HepG2 (cell line): ENCODE measurements around the gene AUNIP. TPM values are rescaled to one million over a fixed set of nuclear protein-coding genes. Genes with fewer than 3 reads are reported as not detected.
A peak's percentile ranks its signal among the peaks of the same experiment; 100 is the strongest.

Experiments
- CHD2 ChIP-seq: IDR thresholded peaks from 2 replicates; pipeline ENCODE4 v1.6.1; 2011; ENCODE audit warnings: low read depth, low read length, improper control_type of control experiment
- HNRNPUL1 ChIP-seq: fragments of 200-400 bp; formaldehyde crosslinking; IDR thresholded peaks from 2 replicates; pipeline ENCODE4 v1.6.1; 2017; ENCODE audit warnings: low read depth, mild to moderate bottlenecking, low read length, moderate library complexity
- HOXA7 ChIP-seq: sonication (generic); formaldehyde crosslinking; IDR thresholded peaks from 2 replicates; pipeline ENCODE4 v1.8.1; 2022; ENCODE audit warnings: mild to moderate bottlenecking, missing genetic modification reagents, moderate library complexity
- MIER2 ChIP-seq: IDR thresholded peaks from 2 replicates; pipeline ENCODE4 v1.6.1; 2016; ENCODE audit warnings: missing biosample characterization, missing genetic modification reagents
- NCOA1 ChIP-seq: sonication (generic); formaldehyde crosslinking; IDR thresholded peaks from 2 replicates; pipeline ENCODE4 v1.9.0; 2021; ENCODE audit warnings: missing genetic modification reagents
- PRPF4 ChIP-seq: fragments of 200-400 bp; formaldehyde crosslinking; IDR thresholded peaks from 2 replicates; pipeline ENCODE4 v1.6.1; 2016; ENCODE audit warnings: low read length, low read depth; ENCODE audit not compliant: poor library complexity, severe bottlenecking
- RFX5 ChIP-seq: IDR thresholded peaks from 2 replicates; pipeline ENCODE4 v1.6.1; 2011; ENCODE audit warnings: low read depth, low read length, improper control_type of control experiment
- SATB2 ChIP-seq: sonication (generic); formaldehyde crosslinking; IDR thresholded peaks from 2 replicates; pipeline ENCODE4 v1.5.0; 2020; ENCODE audit warnings: missing genetic modification reagents
- ZKSCAN8 ChIP-seq: IDR thresholded peaks from 2 replicates; pipeline ENCODE4 v1.6.1; 2016; ENCODE audit warnings: borderline replicate concordance, missing genetic modification reagents, missing compliant biosample characterization
- ZNF274 ChIP-seq: sonication (generic); formaldehyde crosslinking; IDR thresholded peaks from 2 replicates; pipeline ENCODE4 v1.5.1; 2020; ENCODE audit warnings: mild to moderate bottlenecking, missing genetic modification reagents
- ZNF430 ChIP-seq: sonication (generic); formaldehyde crosslinking; IDR thresholded peaks from 2 replicates; pipeline ENCODE4 v1.9.0; 2021; ENCODE audit warnings: mild to moderate bottlenecking, missing genetic modification reagents
- ZSCAN29 ChIP-seq: sonication (generic); formaldehyde crosslinking; conservative IDR thresholded peaks from 2 replicates; pipeline ENCODE4 v1.4.0; 2020; ENCODE audit warnings: mild to moderate bottlenecking, missing genetic modification reagents
- polyA plus RNA-seq, 8 experiments: library from polyadenylated mRNA; depleted of rRNA in 3 of 8; stranded (reverse) in 7 of 8; unstranded in 1 of 8; fragments of >200 nt; fragmentation: Illumina TruSeq in 4 of 8; extraction: Trizol in 4 of 8; gene quantifications; 2 replicates each; pipeline versions ENCODE4 v1.2.1 to v1.2.3, GENCODE V29; 2011 to 2016; ENCODE audit warnings: low read depth in 4 of 8, missing spikeins in 1 of 8, mixed read lengths in 1 of 8; ENCODE audit not compliant: insufficient read depth in 1 of 8
- total RNA-seq, 5 experiments: library from RNA; depleted of rRNA; stranded (reverse); fragments of >200 nt; fragmentation: Illumina TruSeq; extraction: Trizol; gene quantifications; 2 replicates each; pipeline ENCODE4 v1.2.3, GENCODE V29; 2016; ENCODE audit warnings: low read depth in 1 of 5
- TF ChIP-seq, protein P1 (sequence below): IDR thresholded peaks from 2 replicates; pipeline ENCODE4 v1.6.1; 2012; ENCODE audit warnings: low read length, improper control_type of control experiment
- TF ChIP-seq, protein P2 (sequence below): sonication (generic); formaldehyde crosslinking; IDR thresholded peaks from 2 replicates; pipeline ENCODE4 v1.5.1; 2020; ENCODE audit warnings: missing genetic modification reagents, mild to moderate bottlenecking, borderline replicate concordance
- TF ChIP-seq, protein P3 (sequence below): sonication (generic); formaldehyde crosslinking; IDR thresholded peaks from 2 replicates; pipeline ENCODE4 v1.4.0; 2020; ENCODE audit warnings: mild to moderate bottlenecking, missing genetic modification reagents
- TF ChIP-seq, protein P4 (sequence below): sonication (generic); formaldehyde crosslinking; conservative IDR thresholded peaks from 2 replicates; pipeline ENCODE4 v1.4.0; 2020; ENCODE audit warnings: mild to moderate bottlenecking, missing genetic modification reagents, moderate library complexity
- TF ChIP-seq, protein P5 (sequence below): sonication (generic); formaldehyde crosslinking; conservative IDR thresholded peaks from 2 replicates; pipeline ENCODE4 v1.4.0; 2020; ENCODE audit warnings: missing genetic modification reagents

The AUNIP gene
- total and polyA plus RNA-seq, 2 of the 13 experiments (the other 11 are each of a cell fraction or from before 2014, with no cell fraction given): 3.8 to 12.3 TPM

DNA sequence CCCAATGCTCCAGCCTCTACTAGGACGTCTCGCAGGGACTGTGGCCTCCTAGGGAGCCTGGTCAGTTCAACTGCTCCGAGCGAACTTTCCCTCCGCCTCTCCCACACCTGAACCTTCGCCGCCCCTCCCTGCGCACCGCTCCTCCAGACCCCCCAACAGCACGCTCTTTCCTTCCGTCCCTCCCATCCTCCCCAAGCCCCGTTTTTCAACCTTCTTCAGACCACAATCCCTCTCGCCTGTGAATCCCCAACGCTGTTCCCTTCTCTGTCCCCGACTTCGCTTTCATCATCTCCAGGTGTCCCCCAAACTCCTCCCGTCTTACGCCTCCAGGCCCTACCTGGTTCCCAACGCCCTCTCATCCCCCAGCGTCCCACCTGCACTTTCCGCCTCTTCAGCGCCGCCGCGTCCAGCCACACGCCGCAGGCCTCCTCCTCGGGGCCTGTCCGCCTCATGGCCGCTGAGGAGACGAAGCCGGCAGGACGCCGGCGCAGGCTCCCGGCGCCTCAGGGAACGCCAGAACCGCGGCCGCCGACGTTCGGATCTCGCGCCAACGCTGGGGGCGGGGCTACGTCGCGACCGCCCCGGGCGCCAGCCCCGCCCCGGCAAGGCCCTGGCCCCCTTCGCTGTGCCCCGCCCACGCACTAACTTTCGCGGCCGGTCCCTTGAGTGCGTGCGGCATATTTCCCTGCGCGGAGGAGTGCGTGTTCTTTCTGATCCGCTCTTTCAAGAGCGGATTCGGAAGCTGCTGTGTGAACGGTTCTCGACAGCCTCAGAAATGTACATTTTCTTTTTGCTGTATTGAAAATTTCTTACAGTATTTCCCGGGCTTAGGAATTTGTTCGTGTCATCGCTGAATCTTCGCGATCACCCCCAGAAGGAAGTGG, at the start of gene AUNIP (continued):
- TF ChIP-seq, protein P1, sequence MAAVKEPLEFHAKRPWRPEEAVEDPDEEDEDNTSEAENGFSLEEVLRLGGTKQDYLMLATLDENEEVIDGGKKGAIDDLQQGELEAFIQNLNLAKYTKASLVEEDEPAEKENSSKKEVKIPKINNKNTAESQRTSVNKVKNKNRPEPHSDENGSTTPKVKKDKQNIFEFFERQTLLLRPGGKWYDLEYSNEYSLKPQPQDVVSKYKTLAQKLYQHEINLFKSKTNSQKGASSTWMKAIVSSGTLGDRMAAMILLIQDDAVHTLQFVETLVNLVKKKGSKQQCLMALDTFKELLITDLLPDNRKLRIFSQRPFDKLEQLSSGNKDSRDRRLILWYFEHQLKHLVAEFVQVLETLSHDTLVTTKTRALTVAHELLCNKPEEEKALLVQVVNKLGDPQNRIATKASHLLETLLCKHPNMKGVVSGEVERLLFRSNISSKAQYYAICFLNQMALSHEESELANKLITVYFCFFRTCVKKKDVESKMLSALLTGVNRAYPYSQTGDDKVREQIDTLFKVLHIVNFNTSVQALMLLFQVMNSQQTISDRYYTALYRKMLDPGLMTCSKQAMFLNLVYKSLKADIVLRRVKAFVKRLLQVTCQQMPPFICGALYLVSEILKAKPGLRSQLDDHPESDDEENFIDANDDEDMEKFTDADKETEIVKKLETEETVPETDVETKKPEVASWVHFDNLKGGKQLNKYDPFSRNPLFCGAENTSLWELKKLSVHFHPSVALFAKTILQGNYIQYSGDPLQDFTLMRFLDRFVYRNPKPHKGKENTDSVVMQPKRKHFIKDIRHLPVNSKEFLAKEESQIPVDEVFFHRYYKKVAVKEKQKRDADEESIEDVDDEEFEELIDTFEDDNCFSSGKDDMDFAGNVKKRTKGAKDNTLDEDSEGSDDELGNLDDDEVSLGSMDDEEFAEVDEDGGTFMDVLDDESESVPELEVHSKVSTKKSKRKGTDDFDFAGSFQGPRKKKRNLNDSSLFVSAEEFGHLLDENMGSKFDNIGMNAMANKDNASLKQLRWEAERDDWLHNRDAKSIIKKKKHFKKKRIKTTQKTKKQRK: no peak
- TF ChIP-seq CHD2: no peak
- TF ChIP-seq ZSCAN29 (CRISPR knock-in tag): 0 out of 2 replicates have a peak, but pooled peaks have one; percentile 35
- TF ChIP-seq, protein P2, sequence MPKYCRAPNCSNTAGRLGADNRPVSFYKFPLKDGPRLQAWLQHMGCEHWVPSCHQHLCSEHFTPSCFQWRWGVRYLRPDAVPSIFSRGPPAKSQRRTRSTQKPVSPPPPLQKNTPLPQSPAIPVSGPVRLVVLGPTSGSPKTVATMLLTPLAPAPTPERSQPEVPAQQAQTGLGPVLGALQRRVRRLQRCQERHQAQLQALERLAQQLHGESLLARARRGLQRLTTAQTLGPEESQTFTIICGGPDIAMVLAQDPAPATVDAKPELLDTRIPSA (CRISPR knock-in tag): no peak
- TF ChIP-seq MIER2 (CRISPR knock-in tag): no peak
- peak; percentile 88 for TF ChIP-seq ZNF430 (CRISPR knock-in tag)
- TF ChIP-seq PRPF4: no peak
- 0 out of 2 replicates have a peak, but pooled peaks have one; percentile 46 for TF ChIP-seq SATB2 (CRISPR knock-in tag)
- TF ChIP-seq, protein P3, sequence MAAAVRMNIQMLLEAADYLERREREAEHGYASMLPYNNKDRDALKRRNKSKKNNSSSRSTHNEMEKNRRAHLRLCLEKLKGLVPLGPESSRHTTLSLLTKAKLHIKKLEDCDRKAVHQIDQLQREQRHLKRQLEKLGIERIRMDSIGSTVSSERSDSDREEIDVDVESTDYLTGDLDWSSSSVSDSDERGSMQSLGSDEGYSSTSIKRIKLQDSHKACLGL (CRISPR knock-in tag): peak; percentile 94
- no peak for TF ChIP-seq NCOA1 (CRISPR knock-in tag)
- TF ChIP-seq ZNF274: peak; percentile 73; the same call in 1 of the 2 replicates
- TF ChIP-seq, protein P4, sequence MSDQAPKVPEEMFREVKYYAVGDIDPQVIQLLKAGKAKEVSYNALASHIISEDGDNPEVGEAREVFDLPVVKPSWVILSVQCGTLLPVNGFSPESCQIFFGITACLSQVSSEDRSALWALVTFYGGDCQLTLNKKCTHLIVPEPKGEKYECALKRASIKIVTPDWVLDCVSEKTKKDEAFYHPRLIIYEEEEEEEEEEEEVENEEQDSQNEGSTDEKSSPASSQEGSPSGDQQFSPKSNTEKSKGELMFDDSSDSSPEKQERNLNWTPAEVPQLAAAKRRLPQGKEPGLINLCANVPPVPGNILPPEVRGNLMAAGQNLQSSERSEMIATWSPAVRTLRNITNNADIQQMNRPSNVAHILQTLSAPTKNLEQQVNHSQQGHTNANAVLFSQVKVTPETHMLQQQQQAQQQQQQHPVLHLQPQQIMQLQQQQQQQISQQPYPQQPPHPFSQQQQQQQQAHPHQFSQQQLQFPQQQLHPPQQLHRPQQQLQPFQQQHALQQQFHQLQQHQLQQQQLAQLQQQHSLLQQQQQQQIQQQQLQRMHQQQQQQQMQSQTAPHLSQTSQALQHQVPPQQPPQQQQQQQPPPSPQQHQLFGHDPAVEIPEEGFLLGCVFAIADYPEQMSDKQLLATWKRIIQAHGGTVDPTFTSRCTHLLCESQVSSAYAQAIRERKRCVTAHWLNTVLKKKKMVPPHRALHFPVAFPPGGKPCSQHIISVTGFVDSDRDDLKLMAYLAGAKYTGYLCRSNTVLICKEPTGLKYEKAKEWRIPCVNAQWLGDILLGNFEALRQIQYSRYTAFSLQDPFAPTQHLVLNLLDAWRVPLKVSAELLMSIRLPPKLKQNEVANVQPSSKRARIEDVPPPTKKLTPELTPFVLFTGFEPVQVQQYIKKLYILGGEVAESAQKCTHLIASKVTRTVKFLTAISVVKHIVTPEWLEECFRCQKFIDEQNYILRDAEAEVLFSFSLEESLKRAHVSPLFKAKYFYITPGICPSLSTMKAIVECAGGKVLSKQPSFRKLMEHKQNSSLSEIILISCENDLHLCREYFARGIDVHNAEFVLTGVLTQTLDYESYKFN: peak; percentile 57
- TF ChIP-seq HOXA7 (CRISPR knock-in tag): 0 out of 2 replicates have a peak, but pooled peaks have one; percentile 37
- no peak for TF ChIP-seq HNRNPUL1
- no peak for TF ChIP-seq ZKSCAN8 (CRISPR knock-in tag)
- no peak for TF ChIP-seq RFX5
- TF ChIP-seq, protein P5, sequence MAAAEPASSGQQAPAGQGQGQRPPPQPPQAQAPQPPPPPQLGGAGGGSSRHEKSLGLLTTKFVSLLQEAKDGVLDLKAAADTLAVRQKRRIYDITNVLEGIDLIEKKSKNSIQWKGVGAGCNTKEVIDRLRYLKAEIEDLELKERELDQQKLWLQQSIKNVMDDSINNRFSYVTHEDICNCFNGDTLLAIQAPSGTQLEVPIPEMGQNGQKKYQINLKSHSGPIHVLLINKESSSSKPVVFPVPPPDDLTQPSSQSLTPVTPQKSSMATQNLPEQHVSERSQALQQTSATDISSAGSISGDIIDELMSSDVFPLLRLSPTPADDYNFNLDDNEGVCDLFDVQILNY (CRISPR knock-in tag): peak; percentile 97
